ENCODE results near the gene GALNT17.

- TF ChIP-seq CTCF (conservative IDR thresholded peaks at IDR 0.05; ENCODE audit: low read depth, low read length) (no peak), EZH2 (IDR thresholded peaks at IDR 0.05; ENCODE audit: borderline replicate concordance, low read depth, low read length, poor library complexity, severe bottlenecking) (no peak)
Measured at GRCh38 chr7:71439321-71439720, 307.4 kb downstream of the GALNT17 start.

All from A673 (cell line).